Measurements from ENCODE around the gene SEPTIN5. TPM values are rescaled to one million over a fixed set of nuclear protein-coding genes. Genes with fewer than 3 reads are reported as not detected.
"Not testable (repeated sequence)": the region's sequence is repeated elsewhere in the genome, so short reads cannot be mapped to it uniquely, and the experiment has no call there.

The SEPTIN5 gene
- total RNA-seq, 1 donor from 2014 or later = 22.5 TPM

GRCh38 chr22:19679522-19680101 is 34.7 kb upstream of the SEPTIN5 start:
- peak; percentile 88 for ATAC-seq
- intact Hi-C loops (cut with DNase I) = no loop called here
- peak; percentile 82 for DNase-seq (ENCODE audit: low spot score)

GRCh38 chr22:19680287-19680881 is 33.9 kb upstream of the SEPTIN5 start:
- intact Hi-C loops (cut with DNase I) = no loop called here

DNA sequence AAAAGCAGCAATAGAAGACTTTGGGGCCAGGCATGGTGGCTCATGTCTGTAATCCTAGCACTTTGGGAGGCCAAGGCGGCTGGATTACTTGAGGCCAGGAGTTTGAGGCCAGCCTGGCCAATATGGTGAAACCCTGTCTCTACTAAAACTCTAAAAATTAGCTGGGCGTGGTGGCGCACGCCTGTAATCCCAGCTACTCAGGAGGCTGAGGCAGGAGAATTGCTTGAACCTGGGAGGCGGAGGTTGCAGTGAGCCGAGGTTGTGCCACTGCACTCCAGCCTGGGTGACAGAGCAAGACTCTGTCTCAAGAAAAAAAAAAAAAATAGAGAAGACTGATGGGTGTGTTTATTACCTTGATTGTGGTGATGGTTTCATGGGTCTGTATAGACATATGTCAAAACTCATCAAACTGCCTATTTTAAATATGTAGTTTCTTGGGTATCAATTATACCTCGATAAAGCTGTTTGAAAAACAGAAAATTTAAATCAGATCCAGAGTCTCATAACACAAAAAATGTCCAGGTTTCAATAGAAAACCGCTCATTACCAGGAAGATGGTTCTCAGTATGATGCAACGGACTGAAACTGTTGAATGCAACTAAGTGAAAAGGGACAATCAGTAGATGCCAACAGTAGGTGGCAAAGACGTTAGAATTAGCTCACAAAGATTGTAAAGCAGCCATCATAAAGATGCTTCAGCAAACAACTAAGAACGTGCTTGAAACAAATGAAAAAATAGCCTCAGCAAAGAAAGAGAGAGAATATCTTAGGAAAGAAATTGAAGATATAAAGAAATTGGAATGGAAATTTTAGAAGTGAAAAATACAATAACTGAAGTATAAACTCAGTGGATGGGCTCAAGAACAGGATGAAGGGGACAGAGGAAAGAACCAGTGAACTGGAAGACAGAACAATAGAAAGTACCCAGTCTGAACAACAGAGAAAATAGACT is 33.1 kb upstream of the SEPTIN5 start:
- intact Hi-C loops (cut with DNase I) = no loop called here
- no peak for DNase-seq (ENCODE audit: low spot score)
- ATAC-seq = no peak

More at GRCh38 chr22:19680287-19680881, 33.9 kb upstream of the SEPTIN5 start:
- ATAC-seq = no peak
- DNase-seq (ENCODE audit: low spot score) = no peak

- intact Hi-C loops (cut with DNase I) = no loop called here
- ATAC-seq = no peak
- DNase-seq (ENCODE audit: low spot score) = no peak
Observed at GRCh38 chr22:19681863-19682245, 32.4 kb upstream of the SEPTIN5 start.

GRCh38 chr22:19686946-19687345 is 27.4 kb upstream of the SEPTIN5 start:
- ATAC-seq = no peak
- no peak for DNase-seq (ENCODE audit: low spot score)
- intact Hi-C loops (cut with DNase I) = no loop called here

DNA sequence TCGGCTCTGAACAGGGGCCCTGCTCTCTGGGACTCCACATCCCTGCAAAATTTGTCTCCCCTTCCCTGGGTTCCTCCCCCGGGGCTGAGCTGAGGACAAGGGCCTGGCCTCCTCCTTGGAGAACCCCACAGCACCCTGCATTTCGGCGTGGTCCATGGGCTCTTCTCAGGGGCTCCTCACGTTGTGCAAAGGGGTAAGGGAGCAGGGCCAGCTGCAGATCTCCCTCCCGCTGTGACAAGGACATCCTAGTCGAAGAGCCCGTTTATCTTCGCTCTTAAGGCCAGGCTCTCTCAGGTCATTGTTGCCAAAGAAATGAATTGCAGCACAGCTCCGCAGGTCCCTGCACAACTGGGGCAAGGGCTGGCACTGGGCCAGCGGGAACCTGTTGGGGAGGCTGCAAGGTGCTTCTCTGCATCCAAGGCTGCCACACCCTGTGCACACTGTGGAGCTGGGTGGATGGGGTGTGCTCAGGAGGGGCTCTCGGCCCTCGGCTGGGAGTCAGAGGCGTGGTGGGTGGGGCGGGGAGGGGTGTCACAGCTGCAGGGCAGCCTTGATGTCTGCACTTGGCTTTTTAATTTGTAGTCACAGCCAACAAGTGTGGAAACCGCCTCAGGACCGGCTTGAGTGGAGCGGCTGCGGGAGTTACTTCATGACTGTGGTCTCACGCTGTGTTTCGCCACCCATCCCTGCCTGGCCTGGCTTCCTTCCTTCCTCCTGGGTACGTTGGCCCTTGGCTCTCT is 26.6 kb upstream of the SEPTIN5 start:
- no peak for DNase-seq (ENCODE audit: low spot score)
- ATAC-seq = peak; percentile 35
- intact Hi-C loops (cut with DNase I) = no loop called here

DNA sequence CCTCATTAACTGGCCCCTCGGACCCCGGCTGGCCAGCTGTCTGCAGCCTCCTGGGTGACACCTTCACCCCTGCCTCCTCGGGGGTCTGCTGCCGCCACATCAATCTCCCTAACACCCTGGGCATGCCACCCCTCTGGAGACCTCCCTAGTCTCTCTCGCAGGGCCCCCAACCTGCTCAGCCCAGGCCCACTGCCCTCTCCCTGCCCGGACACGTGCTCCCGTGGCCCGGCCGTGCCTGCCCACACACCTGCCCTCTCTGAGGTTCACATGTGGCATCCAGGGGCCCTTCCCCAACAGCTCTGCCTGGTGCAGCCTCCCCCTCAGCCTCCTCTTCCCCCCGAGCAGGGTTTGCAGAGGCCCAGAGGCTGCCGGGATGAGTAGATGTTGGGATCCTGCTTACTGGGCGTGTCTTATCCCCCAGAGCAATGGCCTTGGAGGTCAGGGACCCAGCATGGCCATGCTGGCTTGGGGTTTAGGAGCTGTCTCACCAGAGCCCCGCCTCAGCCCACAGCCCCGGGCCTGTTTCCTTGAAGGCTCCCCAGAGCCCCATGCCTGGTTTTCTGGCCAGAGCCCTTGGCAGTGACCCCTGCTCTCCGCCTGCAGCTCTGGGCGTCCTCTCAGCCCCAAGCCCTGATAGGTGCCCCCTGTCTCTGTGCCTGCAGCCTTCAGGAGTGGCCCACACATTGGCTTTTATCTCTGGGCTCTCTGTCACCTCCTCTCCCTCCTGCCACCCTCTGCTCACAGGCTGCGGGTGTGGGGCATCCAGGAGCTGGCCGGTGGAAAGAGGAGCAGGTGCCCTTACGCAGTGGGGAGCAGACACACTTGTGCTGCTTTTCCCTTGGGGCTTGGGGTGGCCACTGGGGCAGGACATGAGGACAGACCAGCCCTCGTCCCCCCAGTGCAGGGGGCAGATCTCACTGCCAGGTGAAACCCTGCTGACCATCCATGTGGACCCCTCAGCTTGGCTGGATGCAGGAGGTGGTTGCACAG is 25.7 kb upstream of the SEPTIN5 start:
- DNase-seq (ENCODE audit: low spot score) (no peak), ATAC-seq (peak; percentile 13)
- intact Hi-C loops (cut with DNase I) = no loop called here

GRCh38 chr22:19689408-19689807 is 24.9 kb upstream of the SEPTIN5 start:
- ATAC-seq (no peak), DNase-seq (ENCODE audit: low spot score) (no peak)
- intact Hi-C loops (cut with DNase I) = no loop called here

DNA sequence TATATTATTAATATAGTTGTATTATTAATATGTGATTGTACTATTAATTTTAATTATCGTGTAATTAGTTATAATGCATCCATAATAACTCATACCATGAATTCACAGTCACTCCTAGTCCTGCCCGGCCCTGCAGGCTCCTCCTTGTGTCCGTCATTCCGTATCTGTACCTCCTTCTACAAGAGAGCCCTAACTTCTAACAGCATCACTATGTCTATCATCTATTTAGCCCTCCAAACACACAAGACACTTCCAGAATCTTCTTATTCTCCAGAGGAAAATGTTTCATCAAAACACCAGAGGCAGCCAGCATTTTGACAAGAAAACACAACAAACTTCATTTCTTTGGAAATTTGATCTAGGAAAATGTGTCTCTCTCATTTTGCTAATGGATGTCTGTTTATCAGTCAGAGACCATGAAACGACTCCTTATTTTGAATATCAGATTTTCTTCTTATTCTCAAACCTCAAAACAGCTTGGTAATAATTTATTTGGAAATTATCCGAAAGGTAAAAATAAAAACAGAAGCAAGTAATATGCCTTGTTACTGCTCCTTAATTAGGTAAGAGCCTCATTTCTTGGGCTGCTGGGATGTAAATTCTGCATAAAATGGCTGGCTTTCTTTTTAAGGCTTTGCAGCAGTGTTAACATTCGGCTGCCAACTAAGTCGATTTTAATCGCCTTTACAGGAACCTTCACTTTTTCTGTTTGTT is 23.1 kb upstream of the SEPTIN5 start:
- intact Hi-C loops (cut with DNase I) = no loop called here
- ATAC-seq (no peak), DNase-seq (ENCODE audit: low spot score) (no peak)

DNA sequence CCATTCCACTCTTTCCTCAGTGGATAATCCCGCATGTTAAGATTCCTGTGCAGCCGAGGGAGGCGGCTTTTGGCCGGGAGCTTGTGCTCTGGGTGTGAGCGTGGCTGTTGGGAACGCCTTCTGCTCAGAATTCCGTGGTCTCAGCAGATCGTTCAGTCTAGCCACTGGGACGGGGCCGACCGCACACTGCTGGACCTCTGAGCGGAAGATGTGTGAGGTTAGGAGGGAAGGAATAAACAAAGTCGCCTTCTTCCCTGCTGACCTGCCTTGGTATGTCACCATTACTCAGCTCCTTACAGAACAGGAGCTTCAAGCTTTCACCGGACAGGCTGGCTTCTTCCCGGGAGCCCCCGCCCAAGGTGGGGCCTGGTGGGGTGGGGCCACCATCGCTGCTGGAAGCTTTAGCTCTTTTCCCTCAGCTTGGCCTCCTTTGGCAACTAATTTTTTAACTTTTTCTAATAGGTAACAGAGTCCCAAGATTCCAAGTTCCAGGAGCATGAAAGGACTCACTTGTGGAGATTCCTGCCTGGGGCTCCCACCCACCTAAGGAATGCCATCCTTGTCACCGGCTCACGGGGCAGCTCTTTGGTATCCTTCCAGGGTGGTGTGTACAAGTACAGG is 22.5 kb upstream of the SEPTIN5 start:
- intact Hi-C loops (cut with DNase I) = no loop called here
- ATAC-seq = peak; percentile 81
- DNase-seq (ENCODE audit: low spot score) = no peak

DNA sequence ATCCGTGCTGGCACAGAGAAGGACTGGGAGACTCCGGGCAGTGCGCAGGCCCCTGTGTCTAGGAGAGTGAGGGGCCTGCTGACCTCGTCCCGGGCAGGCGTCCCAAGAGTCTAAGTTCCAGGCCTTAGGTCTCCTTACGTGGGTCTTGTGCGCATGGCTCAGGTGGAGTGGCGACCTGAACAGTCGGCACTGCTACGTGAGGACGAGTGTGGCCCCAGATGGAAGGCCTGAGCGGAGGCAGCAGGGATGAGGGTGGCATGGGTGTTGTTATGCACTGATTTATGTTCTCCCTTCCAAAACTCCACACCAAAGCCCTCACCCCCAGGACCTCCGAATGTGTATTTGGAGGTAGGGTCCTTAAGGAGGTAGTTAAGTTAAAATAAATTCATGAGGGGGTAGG is 20.7 kb upstream of the SEPTIN5 start:
- intact Hi-C loops (cut with DNase I) = no loop called here
- ATAC-seq = no peak
- DNase-seq (ENCODE audit: low spot score) = no peak

DNA sequence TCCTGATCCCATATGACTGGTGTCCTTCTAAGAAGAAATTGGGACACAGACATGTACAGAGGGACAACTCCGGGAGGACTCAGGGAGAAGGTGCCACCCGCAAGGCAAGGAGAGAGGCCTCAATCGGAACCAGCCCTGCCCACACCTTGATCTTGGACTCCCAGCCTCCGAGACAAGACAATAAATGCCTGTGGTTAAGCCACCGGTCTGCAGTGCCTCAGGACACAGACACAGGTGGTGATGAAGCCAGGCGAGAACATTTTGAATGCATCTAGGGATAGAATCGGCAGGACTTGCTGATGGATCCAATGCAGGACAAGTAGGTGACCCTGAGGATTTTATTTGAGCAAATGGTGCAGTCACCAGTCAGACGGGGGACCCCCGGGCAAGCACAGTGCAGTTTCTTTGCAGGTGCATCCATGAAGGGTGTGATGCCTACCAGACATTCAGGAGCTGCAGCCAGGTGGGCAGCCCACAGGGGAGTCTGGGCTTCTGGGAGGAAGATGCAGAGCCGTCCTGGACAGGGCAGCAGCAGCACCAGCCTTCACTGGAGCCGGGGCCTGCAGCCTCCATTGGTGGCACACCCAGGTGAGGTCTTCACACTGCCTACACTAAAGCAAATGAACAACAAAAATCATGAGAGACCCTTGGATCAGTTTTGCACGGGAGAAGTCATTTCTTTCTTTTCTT is 20.2 kb upstream of the SEPTIN5 start:
- ATAC-seq (no peak), DNase-seq (ENCODE audit: low spot score) (no peak)
- intact Hi-C loops (cut with DNase I) = no loop called here

DNA sequence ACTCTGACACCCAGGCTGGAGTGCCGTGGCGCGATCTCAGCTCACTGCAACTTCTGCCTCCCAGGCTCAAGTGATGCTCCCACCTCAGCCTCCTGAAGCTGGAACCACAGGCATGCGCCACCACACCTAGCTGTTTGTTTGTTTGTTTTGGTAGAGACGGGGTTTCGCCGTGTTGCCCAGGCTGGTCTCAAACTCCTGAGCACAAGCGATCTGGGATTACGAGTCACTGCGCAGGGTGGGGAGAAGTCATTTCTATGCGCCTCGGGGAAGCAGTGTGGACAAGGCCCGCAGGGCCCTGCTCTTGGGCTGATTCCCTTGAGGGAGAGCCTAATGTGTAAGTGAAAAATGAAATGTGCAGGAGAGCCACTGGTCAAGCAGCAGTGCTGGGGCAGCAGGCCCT is 19.6 kb upstream of the SEPTIN5 start:
- intact Hi-C loops (cut with DNase I) = no loop called here
- ATAC-seq (no peak), DNase-seq (ENCODE audit: low spot score) (no peak)

DNA sequence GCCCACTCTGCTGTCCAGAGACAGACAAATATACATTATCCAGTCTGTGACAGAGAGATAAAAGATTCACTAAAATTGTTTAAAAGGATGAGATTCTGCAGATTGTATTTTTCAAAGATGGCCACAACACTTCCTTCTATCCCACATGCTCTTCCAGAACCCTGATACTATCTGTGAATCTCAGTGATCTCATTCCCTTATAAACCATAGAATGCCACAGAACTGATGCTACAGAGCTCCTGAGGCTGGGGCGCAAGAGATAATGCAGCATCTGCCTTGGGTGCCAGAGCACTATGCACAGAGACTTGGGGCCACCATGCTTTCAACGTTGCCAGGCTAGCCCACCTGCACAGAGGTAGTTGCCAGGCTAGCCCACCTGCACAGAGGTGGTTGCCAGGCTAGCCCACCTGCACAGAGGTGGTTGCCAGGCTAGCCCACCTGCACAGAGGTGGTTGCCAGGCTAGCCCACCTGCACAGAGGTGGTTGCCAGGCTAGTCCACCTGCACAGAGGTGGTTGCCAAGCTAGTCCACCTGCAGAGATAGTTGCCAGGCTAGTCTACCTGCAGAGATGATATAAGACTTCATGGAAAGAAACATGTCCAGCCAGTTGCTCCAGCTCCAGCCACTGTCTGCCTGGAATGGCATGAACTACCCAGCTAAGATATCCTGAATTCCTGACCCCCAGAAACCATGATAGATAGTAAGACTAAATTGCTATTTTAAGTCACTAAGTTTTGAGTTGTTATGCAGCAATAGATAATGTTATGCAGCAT is 17.6 kb upstream of the SEPTIN5 start:
- intact Hi-C loops (cut with DNase I) = no loop called here
- ATAC-seq (no peak), DNase-seq (ENCODE audit: low spot score) (no peak)

DNA sequence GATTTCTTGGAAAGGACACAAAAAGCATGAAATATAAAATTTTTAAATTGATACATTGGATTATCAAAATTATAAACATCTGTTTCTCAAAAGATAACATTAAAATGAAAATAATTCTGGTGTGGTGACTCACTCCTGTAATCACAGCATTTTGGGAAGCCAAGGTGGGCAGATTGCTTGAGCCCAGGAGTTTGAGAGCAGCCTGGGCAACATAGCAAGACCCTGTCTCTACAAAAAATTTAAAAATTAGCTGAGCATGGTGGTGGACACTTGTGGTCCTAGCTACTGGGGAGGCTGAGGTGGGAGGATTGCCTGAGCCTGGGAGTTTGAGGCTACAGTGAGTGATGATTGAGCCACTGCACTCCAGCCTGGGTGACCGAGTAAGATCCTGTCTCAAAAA is 16.4 kb upstream of the SEPTIN5 start:
- intact Hi-C loops (cut with DNase I); ATAC-seq; DNase-seq (ENCODE audit: low spot score): not testable (repeated sequence)

GRCh38 chr22:19700790-19701419 is 13.4 kb upstream of the SEPTIN5 start:
- DNase-seq (ENCODE audit: low spot score) = no peak
- intact Hi-C loops (cut with DNase I) = no loop called here
- ATAC-seq = no peak

Data from sciatic nerve (tissue), 2 donors.